Body of pancreas (tissue), 4 donors: Measurements from ENCODE around the gene TRIM40. TPM values are rescaled to one million over a fixed set of nuclear protein-coding genes. Genes with fewer than 3 reads are reported as not detected.
A peak's percentile ranks its signal among the peaks of the same experiment; 100 is the strongest.
"Not testable (repeated sequence)": the region's sequence is repeated elsewhere in the genome, so short reads cannot be mapped to it uniquely, and the experiment has no call there.

Experiments
- ATAC-seq: fragments of 150-250 bp; one replicate; pipeline ENCODE4 v1.9.1; 2016
- DNase-seq, 4 donors: peaks; one replicate each; pipeline ENCODE4 v3.0.0-alpha.2; 2019
- H3K27ac ChIP-seq, 4 donors: fragments of 200-600 bp; sonication (generic); 1 replicate in 3 of 4; 2 replicates in 1 of 4; pipeline versions ENCODE4 v1.5.1 to v1.6.1; 2016 to 2019; ENCODE audit warnings: mild to moderate bottlenecking in 1 of 4, mixed read lengths in 1 of 4, moderate library complexity in 1 of 4
- H3K27me3 ChIP-seq, 2 donors: fragments of 200-600 bp; sonication (generic); one replicate each; pipeline ENCODE4 v1.6.0; 2016; ENCODE audit warnings: mild to moderate bottlenecking in 1 of 2
- H3K36me3 ChIP-seq, 2 donors: fragments of 200-600 bp; sonication (generic); replicated peaks in 1 of 2; 2 replicates each; pipeline ENCODE4 v1.5.1; 2016; ENCODE audit warnings: low read depth in 2 of 2; ENCODE audit not compliant: insufficient read depth in 1 of 2
- H3K4me1 ChIP-seq: fragments of 200-600 bp; sonication (generic); one replicate; pipeline ENCODE4 v1.6.0; 2016
- H3K4me3 ChIP-seq, 2 donors: fragments of 200-600 bp; sonication (generic); 1 replicate in 1 of 2; 2 replicates in 1 of 2; pipeline ENCODE4 v1.5.1; 2016 to 2019
- H3K9me3 ChIP-seq, 3 donors: fragments of 200-600 bp; sonication (generic); 1 replicate in 2 of 3; 2 replicates in 1 of 3; pipeline ENCODE4 v1.5.1; 2016
- CTCF ChIP-seq, 7 experiments: fragments of 450-650 bp in 4 of 7; fragments of 200-600 bp in 3 of 7; sonication (generic) in 3 of 7; IDR thresholded peaks; one replicate each; pipeline ENCODE4 v1.5.1; 2016 to 2019; ENCODE audit warnings: antibody characterized with exemption in 7 of 7
- POLR2A ChIP-seq, 3 donors: fragments of 450-650 bp; IDR thresholded peaks; one replicate each; pipeline ENCODE4 v1.6.1; 2016; ENCODE audit warnings: antibody characterized with exemption in 3 of 3, mild to moderate bottlenecking in 2 of 3
- WGBS, 2 donors: methylation state at CpG; one replicate each; pipeline ENCODE4 v1.1.5; 2017; 5-methylcytosine and 5-hydroxymethylcytosine counted together
- intact Hi-C: fragments of 100-400 bp; cut with DNase I; formaldehyde crosslinking; loops from one replicate; pipeline ENCODE4 v1.15.1; 2023
- total RNA-seq, 2 donors: library from RNA; depleted of rRNA; stranded (reverse); fragments of >200 nt; gene quantifications; one replicate each; pipeline ENCODE4 v1.1.0, GENCODE V29; 2016

Gene TRIM40
- total RNA-seq, 2 donors from 2014 or later = not detected

GRCh38 chr6:30163090-30163917 is 27.4 kb downstream of the TRIM40 start, which contains the start of gene TRIM15:
Gene TRIM15, plus strand, starts transcription at chr6:30163546. Its CDS starts 139 bp downstream, at chr6:30163685.
- Histone ChIP-seq H3K27me3 (no peaks in the 10 kb centered on the region), H3K27ac (no peak within 1 kb of the TSS), H3K9me3 (no peaks in the 10 kb centered on the region), H3K4me3 (no peak within 1 kb of the TSS), H3K36me3 (no peaks in the 10 kb centered on the region), H3K4me1 (no peaks in the 10 kb centered on the region)
- TF ChIP-seq CTCF (IDR thresholded peaks at IDR 0.05) (no peak), POLR2A (IDR thresholded peaks at IDR 0.05) (no peak)
- DNase-seq = no peak
- WGBS, 2 donors = 57 to 71% methylated on average over 25 to 29 of the region's 31 CpGs
- ATAC-seq = peak; percentile 50
- intact Hi-C loops = no loop called here

- WGBS, 2 donors = 78 to 80% methylated on average over 14 to 16 of the region's 16 CpGs
- H3K27me3 ChIP-seq = no peaks in the 10 kb centered on the region
- ATAC-seq (no peak), DNase-seq (no peak)
- no peak overlapping the region for H3K27ac ChIP-seq
- intact Hi-C loops = no loop called here
- no peak overlapping the region for H3K4me3 ChIP-seq
- no peaks in the 10 kb centered on the region for H3K4me1 ChIP-seq
- H3K9me3 ChIP-seq = no peaks in the 10 kb centered on the region
- TF ChIP-seq CTCF (IDR thresholded peaks at IDR 0.05) = no peak
- no peak for TF ChIP-seq POLR2A (IDR thresholded peaks at IDR 0.05)
- H3K36me3 ChIP-seq = no peaks in the 10 kb centered on the region
Measured at GRCh38 chr6:30163918-30164654, 28.1 kb downstream of the TRIM40 start.

GRCh38 chr6:30164714-30165113 is 28.8 kb downstream of the TRIM40 start:
- H3K9me3 ChIP-seq = no peaks in the 10 kb centered on the region
- no peaks in the 10 kb centered on the region for H3K27me3 ChIP-seq
- no peak for ATAC-seq
- H3K36me3 ChIP-seq = no peaks in the 10 kb centered on the region
- H3K27ac ChIP-seq = no peak overlapping the region
- 74% methylated on average over 4 of the region's 4 CpGs for WGBS, 2 donors
- intact Hi-C loops = no loop called here
- DNase-seq = no peak
- TF ChIP-seq CTCF (IDR thresholded peaks at IDR 0.05) = no peak
- TF ChIP-seq POLR2A (IDR thresholded peaks at IDR 0.05) = no peak
- H3K4me1 ChIP-seq = no peaks in the 10 kb centered on the region
- H3K4me3 ChIP-seq = no peak overlapping the region

GRCh38 chr6:30165238-30165637 is 29.3 kb downstream of the TRIM40 start:
- ATAC-seq, H3K4me1 ChIP-seq, H3K4me3 ChIP-seq, H3K27ac ChIP-seq, H3K36me3 ChIP-seq, H3K27me3 ChIP-seq, H3K9me3 ChIP-seq, intact Hi-C loops, DNase-seq: not testable (repeated sequence)
- WGBS, 2 donors = 85 to 87% methylated on average over 1 of the region's 1 CpG

GRCh38 chr6:30167101-30167500 is 31.2 kb downstream of the TRIM40 start:
- WGBS, 2 donors = 51 to 60% methylated on average over 6 of the region's 6 CpGs
- no peak overlapping the region for H3K4me3 ChIP-seq
- ATAC-seq (no peak), DNase-seq (no peak)
- TF ChIP-seq CTCF (IDR thresholded peaks at IDR 0.05) (no peak), POLR2A (IDR thresholded peaks at IDR 0.05) (no peak)
- H3K27me3 ChIP-seq = peaks cover 0 to 11% of the 10 kb centered on the region in 2 donors
- H3K9me3 ChIP-seq = no peaks in the 10 kb centered on the region
- intact Hi-C loops = no loop called here
- no peak overlapping the region for H3K27ac ChIP-seq
- no peaks in the 10 kb centered on the region for H3K36me3 ChIP-seq
- H3K4me1 ChIP-seq = peaks cover 4% of the 10 kb centered on the region
